HG03045 (cell line): ENCODE results near the gene KANK3.

Experiments used
- ATAC-seq: cut with Tn5 transposase; IDR thresholded peaks from one replicate; pipeline ENCODE4 v1.9.1; 2021; ENCODE audit warnings: mild to moderate bottlenecking, moderate library complexity; ENCODE audit not compliant: unreplicated experiment

Gene KANK3

GRCh38 chr19:8340341-8341096, 2.5 kb downstream of the KANK3 start:
- ATAC-seq, result no peak

DNA sequence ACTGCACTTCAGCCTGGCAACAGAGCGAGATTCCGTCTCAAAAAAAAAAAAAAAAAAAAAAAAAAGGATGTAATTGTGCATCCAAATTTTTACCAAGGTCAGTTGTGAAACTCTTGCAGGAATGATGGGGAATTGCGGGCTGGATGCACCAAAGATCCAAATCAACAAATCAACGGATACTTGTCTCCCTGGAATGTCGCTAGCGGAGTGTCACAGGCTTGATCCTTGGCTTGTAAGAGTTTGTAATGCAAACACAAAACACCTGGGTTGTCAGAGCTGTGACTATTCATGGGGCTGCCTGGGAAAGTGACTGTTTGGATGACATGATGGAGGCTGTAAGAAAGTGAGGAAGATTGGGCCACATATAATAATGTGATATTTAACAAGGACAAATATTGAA, 4.2 kb downstream of the KANK3 start:
- ATAC-seq, result no peak

DNA sequence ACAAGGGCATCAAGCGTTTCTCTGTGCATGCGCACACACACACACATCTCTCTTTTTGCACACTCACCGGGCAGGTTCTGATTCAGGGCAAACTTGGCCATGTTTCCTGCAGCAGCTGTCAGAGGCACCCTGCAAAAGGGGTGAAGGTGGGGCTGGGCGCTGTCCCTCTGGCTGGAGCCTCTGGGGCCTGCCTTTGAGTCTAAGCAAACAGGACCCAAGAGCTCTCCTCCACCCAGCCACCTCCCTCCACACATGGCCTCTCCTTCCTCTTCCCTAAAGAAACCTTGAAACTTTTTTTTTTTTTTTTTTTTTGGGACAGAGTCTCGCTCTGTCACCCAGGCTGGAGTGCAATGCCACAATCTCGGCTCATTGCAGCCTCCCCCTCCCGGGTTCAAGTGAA, 5.3 kb downstream of the KANK3 start:
- no peak for ATAC-seq

GRCh38 chr19:8336660-8337059, 6.4 kb downstream of the KANK3 start:
- ATAC-seq, result no peak

DNA sequence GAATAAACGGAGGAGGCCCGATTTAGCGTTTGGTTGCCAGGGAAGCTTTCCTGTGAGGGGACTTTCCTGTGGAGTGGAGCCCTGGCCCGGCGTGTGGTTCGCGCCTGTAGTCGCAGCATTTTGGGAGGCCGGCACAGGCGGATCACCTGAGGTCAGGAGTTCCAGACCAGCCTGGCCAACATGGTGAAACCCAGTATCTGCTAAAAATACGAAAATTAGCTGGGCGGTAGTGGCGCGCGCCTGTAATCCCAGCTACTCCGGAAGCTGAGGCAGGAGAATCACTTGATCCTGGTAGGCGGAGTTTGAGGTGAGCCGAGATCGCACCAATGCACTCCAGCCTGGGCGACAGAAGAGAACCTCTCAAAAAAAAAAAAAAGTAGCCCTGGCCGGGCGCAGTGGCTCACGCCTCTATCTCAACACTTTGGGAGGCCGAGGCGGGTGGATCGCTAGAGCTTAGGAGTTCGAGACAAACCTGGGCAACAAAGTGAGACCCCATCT, 6.9 kb downstream of the KANK3 start:
- no peak for ATAC-seq

GRCh38 chr19:8335343-8336071, 7.6 kb downstream of the KANK3 start:
- no peak for ATAC-seq

DNA sequence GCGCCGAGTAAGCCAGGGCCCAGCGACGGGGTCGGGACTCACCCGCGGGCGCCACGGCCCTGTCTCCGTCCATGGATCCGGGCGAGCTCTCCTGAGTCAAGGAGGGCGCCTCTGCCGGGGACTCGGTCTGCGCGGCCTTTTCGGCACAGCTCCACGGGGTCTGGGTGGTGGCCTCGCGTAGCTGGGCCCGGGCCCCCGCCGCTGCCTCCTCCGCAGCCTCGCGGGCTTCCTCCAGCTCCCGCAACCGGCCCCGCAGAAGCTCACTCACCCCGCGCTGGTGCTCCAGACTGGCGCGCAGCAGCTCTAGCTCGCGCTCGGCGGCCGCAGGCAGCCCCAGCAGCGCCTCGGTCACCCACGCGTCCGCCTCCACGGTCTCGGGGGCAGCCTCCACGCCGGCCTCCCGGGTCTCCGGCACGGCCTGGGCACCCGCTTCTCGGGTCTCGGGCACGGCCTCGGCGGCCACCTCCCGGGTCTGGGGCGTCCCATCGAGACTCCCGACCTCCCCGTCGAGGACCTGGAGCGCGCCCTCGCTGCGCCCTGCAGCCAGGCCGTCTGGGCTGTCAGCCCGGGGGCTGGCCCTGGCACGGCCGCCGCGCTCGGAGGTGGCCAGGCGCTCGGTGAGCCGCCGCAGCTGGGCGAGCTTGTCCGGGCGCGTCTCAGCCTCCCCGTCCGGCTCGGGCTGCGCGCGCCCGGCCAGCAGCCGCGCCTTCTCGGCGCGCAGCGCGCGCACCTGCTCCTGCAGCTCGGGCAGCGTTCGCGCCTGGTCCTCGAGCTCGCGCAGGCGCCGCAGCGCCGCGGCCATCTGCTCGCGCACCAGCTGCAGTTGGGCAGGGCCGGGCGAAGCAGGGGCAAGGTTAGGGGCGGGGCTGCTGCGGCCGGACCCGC, 8.4 kb downstream of the KANK3 start:
- no peak for ATAC-seq

GRCh38 chr19:8333767-8334457, 9.2 kb downstream of the KANK3 start:
- no peak for ATAC-seq

GRCh38 chr19:8332976-8333766, 9.9 kb downstream of the KANK3 start:
- no peak for ATAC-seq

- no peak for ATAC-seq
Measured at GRCh38 chr19:8331263-8331845, 11.7 kb downstream of the KANK3 start.

DNA sequence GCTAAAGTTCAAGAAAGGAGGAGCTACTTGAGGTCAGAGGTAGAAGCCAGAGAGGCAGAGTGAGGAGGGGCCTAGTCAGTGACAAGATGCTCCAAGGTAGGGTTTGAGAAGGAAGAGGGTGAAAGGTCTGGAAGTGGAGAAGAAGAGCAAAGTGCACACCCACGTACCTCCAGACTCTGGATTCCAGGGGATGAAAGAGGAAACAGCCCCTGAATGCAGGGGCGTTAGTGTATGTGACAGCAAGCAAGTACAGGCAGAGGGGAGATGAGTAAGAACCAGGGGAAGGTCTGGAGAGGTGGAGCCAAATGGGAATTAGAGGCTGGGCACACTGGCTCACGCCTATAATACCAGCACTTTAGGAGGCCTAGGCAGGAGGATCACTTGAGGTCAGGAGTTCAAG, 13.1 kb downstream of the KANK3 start:
- no peak for ATAC-seq

GRCh38 chr19:8325454-8325853, 17.6 kb downstream of the KANK3 start:
- ATAC-seq, result no peak

DNA sequence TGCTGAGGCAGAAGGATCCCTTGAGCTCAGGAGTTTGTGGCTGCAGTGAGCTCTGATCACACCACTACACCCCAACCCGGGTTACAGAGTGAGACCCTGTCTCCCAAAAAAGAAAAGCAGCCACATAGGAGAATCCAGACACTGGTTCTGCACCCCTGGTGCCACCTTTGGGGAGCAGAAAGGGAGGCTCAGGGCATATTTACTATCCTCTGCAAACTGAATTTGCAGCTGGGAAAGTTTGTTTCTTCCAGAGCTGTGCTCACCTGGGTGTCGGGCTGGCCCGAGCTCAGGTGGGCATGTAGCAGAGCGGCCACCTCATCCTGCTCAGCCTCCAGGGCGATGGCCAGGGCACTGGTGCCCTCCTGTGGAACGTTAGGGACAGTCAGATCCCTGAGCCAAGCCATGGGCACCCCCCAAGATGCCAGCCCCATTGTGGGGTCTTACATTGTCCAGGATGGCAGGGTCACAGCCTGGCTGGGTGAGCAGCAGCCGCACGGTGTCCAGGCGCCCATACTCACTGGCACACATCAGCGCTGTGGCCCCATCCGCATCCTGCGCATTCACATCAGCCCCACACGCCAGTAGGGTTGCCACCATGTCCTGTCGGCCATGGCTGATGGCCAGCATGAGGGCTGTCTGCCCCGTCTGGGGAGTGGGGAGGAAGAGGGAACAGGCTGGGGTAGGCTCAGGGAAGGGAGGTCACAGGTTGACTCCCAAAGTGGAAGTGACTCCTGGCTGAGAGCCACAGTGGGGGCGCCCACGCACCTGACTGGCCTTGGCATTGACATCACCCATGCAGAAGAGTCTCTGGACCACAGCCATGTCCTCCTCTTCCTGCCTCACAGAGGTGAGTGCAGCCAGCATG, 18.6 kb downstream of the KANK3 start:
- ATAC-seq, result no peak

- ATAC-seq, result no peak
Measured at GRCh38 chr19:8323781-8324185, 19.3 kb downstream of the KANK3 start.

DNA sequence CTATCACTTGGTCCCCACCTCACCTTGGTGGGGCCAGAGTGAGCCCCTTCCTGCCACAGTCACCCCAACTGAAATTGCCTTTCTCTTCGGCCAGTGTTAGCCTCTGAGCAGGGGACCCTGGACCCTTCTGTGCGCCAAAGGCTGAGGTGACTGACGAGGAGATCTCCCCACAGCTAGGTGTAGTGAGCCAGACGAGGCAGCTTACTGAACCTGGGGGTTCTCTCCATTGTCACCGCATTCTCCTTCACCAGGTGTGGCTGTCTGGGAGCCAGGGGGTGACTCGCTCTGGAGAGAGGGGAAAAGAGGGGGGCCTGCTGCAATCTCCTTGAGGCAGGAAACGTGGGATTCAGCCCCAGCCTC, 20.4 kb downstream of the KANK3 start:
- no peak for ATAC-seq

DNA sequence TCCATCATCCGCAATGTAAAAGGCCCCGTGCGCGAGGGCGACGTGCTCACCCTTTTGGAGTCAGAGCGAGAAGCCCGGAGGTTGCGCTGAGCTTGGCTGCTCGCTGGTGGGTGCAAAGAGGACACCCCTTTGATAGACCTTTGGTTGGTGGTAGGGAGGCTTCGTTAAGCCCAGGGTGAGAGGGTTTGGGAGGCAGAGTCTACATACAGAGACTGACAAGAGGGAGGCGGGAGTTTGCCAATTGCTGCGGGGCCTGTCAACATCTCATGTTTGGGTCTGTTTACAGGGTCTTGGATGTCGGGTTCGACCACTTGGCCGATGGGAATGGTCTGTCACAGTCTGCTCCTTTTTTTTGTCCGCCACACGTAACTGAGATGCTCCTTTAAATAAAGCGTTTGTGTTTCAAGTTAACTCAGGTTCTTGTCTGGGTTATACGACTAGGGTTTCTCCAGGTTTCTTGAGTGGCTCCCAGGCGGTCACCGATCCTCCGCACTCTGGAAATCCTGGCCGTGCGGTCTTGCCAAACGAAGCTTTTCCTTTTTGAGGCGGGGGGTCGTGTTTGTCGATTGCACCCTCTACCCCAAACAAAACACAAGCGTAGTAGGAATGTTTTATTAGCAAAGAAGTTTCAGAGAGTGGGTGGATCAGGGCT, 20.9 kb downstream of the KANK3 start:
- no peak for ATAC-seq

GRCh38 chr19:8321067-8321985, 21.7 kb downstream of the KANK3 start, which contains the start of the genes NDUFA7 and RPS28:
NDUFA7 (minus strand) TSS chr19:8321375; CDS start chr19:8321358, 17 bp downstream.
RPS28 (plus strand) TSS chr19:8321496; CDS start chr19:8321531, 35 bp downstream.
- peak; percentile 85 for ATAC-seq
